ENCODE data around the gene LPIN1. TPM values are rescaled to one million over a fixed set of nuclear protein-coding genes. Genes with fewer than 3 reads are reported as not detected.
"Not testable (repeated sequence)": the region's sequence is repeated elsewhere in the genome, so short reads cannot be mapped to it uniquely, and the experiment has no call there.

The LPIN1 gene
- total RNA-seq, 1 donor from 2014 or later: 62.4 TPM

DNA sequence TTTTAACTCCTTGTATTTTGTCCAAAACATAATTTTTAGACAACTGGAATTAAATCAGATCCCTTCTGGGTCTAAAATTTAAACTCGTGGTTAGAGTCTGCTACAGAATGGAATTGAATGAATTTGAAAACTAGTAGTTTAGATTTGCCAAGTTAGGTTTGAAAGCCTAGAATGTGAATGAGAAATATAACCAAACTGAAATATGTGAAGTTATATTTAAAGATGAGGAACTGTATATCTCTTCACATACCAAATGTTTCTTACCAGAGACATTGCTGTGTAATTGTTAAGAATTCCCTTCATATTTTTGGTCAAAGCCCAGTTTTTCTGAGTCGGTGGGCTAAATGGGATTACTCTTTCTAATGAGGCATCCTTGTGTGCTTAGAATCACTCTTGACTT lies 74.2 kb downstream of the LPIN1 start:
- no peak for DNase-seq
- ATAC-seq (ENCODE audit: poor library complexity): no peak
- intact Hi-C loops (cut with DNase I): loop anchor here (10.0 kb wide), 1 partner anchor 894 kb away; the partner anchor contains the start of gene TRIB2

DNA sequence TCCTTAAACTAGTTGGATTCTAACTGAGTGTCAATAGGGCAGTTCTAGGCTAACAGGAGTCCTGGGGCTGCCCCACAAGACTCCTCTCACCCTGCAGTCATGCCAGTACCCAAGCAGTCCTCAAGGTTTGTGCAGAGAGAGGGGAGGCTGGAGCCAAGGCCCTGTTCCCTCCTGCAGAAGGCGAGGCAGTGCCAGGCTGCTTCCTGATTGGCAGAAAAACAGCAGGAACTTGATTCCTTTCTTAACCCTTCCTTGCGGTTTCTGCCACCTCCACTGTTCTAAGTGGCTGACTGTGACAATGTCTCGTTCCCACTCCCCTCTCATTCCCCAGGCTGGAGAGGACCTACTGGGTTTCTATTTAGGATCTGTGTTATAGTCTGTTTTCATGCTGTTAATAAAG lies 75.3 kb downstream of the LPIN1 start:
- no peak for ATAC-seq (ENCODE audit: poor library complexity)

DNA sequence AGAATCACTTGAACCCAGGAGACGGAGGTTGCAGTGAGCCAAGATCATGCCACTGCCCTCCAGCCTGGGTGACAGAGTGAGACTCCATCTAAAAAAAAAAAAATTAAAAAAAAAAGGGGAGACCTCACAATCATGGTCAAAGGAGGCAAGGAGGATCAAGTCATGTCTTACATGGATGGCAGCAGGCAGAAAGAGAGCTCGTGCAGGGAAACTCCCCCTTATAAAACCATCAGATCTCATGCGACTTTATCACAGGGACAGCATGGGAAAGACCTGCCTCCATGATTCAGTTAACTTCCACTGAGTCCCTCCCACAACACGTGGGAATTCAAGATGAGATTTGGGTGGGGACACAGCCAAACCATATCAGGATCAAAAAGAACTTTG lies 75.9 kb downstream of the LPIN1 start:
- intact Hi-C loops (cut with DNase I): loop anchor here (10.0 kb wide), 1 partner anchor 892 kb away; the partner anchor contains the start of gene TRIB2
- not testable (repeated sequence) for ATAC-seq (ENCODE audit: poor library complexity); DNase-seq

More for the DNA sequence above, 75.3 kb downstream of the LPIN1 start:
- no peak for DNase-seq
- intact Hi-C loops (cut with DNase I): loop anchor here (10.0 kb wide), 1 partner anchor 893 kb away; the partner anchor contains the start of gene TRIB2

DNA sequence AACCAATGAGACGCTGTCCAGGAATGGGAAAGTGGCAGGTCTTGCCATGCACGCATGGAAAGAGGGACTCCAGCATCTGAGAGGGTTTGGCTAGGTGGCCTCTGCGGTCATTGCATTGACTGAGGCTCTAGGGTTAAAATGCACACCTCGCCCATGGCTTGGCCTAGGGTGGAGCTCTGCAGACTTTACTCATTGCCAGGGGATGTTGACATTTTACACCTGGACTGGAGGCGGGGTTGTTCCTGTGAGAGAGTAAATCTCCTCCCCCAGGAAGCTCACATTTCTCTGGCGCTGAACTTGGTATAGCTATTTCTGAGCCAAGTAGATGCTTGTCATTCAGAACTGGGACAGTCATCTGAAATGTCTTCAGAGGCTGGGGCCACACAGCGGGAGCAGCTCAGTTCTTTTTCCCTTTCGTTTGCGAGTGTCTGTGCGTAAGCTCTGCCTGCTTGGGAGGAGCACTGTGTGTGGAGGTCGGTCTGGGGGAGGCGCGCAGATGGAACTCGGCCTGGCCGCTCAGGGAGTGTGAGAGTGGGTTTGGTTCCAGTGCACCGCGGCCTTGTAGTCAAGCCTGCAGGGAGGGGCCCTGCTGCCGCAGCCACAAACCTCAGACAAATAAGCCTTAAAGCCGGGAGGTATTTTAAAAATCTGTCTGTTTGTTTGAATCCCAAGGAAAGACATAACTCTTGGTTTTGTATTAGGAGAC lies 76.5 kb downstream of the LPIN1 start:
- DNase-seq: no peak
- peak; percentile 52 for ATAC-seq (ENCODE audit: poor library complexity)

DNA sequence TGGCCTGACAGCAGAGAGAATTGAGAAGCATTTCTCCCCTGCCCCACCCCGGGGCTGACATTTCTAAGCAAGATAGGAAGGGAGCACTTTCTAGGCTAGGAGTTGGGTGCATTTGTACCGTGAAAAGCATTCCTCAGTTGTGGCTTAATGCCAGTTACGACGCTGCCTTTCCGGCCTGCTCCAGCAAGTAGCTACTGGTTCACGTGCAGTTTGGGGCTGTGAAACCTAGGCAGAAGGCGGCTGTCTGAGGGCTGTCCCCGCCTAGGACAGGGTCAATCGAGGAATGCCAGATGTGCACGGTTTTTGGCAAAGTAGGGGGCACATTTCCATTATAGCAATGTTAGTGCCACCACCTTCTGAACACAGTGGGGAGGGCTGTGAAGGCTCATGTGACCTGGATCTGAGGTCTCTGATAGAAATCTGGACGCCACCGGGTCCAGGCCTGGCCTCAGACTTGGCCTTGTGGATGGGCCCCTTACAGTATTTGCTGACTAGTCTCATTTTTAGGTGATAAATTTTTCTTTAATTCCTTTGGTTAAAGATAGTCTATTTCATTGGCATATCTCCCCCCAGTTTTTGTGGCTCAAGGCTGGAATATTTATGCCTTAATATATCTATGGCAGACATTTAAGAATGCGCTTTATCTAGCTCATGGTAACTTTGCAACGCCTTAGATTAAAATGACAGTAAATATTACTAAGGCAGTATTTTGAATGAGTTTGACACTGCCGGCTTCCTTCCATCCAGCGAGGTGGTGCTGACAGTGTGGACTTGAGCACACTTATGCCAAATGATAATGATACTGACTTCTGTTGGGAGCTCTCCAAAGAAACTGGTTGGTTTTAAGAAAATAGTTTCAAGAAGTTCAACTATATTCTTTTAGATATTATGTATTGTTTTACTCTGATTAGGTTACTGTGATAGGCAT lies 78.7 kb downstream of the LPIN1 start:
- ATAC-seq (ENCODE audit: poor library complexity): peak; percentile 34
- intact Hi-C loops (cut with DNase I): loop anchor here (5.0 to 10.0 kb wide), 2 partner anchors 890 to 1182 kb away; partner anchors contain the start of gene TRIB2
- DNase-seq: no peak

More for the DNA sequence above, 76.5 kb downstream of the LPIN1 start:
- intact Hi-C loops (cut with DNase I): loop anchor here (10.0 kb wide), 1 partner anchor 892 kb away; the partner anchor contains the start of gene TRIB2

DNA sequence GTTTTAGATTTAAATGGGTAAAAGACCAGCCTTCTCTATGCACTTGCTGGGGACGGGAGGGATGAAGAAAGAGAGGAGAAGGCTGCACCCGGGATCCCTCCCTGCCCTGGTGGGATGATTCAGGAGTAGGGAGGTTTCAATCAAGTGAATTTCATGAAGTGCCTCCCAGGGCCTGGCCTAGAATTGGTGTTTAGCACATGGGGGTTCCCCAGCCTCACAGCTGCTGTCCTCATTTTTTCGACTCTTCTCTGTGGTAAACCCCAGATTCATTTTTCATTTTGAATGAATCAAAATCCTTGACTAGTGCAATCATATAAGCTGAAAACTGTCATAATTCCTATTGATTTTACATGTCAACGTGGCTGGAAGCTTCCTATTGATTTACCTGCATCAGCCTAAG lies 81.1 kb downstream of the LPIN1 start:
- no peak for DNase-seq
- intact Hi-C loops (cut with DNase I): loop anchor here (5.0 to 10.0 kb wide), 2 partner anchors 887 to 1180 kb away; partner anchors contain the start of gene TRIB2
- no peak for ATAC-seq (ENCODE audit: poor library complexity)

DNA sequence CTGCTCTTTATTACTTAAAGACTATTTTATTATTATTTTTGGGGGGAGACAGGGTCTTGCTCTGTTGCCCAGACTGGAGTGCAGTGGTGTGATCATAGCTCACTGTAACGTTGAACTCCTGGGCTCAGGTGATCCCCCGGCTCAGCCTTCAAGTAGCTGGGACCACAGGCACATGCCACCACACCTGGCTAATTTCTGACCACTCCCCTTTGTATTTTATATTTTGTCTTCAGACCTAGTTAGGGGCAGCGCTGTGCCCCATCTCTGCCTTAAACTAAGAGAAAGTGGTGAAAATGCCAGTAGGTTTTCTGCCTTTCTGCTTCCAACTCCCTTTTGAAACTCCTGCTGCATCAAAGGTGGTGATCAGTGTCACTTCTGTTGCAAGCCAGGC lies 82.5 kb downstream of the LPIN1 start:
- DNase-seq: no peak
- intact Hi-C loops (cut with DNase I): loop anchor here (5.0 to 10.0 kb wide), 2 partner anchors 886 to 1178 kb away; partner anchors contain the start of gene TRIB2
- no peak for ATAC-seq (ENCODE audit: poor library complexity)

DNA sequence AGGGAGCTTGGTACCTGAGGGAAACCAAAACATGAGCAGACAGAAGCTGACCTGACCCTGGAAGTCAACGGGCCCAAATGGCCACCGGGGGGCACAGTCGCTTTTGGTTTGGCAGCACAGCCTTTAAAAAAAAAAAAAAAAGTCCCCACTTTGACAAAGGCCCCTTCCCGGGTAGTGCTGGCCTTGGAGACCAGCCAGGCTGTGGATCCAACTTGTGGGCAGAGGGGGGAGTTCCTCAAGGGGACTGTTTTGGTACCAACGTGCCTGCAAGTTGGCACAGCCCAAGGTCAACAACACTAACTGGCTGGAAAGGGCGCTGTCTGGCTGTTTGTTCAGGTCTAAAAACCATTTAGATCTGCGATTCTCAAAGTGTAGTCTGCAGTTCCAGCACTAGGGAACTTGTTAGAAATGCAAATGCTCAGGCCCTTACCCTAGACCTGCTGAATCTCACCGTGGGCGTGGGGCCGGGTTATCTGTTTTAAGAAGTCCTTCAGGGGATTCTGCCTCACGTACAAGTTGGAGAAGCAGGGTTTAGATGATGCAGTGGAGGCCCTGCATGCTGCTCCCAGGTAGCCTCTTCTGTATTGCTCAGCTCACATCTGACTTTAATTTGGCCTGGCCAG lies 83.0 kb downstream of the LPIN1 start:
- DNase-seq (peak; percentile 83), ATAC-seq (ENCODE audit: poor library complexity) (peak; percentile 63)
- intact Hi-C loops (cut with DNase I): loop anchor here (5.0 to 10.0 kb wide), 2 partner anchors 885 to 1178 kb away; partner anchors contain the start of gene TRIB2

DNA sequence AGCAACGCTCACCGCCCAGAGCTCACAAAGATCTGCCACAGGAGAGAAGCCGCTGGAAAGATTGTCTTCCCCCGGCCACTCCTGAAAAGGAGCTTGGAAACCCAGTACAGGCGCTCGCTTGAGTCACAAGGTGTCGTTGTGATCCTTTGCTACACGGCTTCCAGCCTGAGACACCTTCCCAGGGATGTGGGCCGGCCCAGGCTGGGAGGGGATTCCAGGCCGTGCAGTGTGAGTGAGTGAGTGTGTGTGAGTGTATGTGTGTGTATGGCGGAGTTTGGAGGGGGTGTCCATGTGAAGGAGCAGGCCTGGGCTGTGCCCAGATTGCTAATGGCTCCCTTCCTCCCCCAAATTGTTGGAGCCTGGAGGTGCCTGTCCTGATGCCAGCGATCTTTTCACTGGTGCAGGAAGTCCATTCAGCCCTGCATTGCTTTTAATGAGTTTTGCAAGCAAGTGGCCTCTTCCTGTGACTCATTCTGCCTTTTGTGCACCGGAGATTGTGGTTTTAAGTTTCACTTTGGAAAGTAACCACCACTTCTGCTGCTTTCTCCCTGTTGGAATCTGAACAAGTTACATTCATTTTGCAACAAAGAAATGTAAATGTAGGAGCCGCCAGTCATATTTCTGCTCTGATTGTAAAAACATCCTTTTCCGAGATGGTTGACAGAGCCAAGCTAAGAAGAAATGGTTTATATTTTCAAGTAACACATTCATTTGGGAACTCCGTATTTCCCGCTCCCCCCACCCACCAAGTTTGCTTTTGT lies 83.7 kb downstream of the LPIN1 start:
- intact Hi-C loops (cut with DNase I): loop anchor here (5.0 to 10.0 kb wide), 2 partner anchors 885 to 1177 kb away; partner anchors contain the start of gene TRIB2
- peak; percentile 70 for DNase-seq

DNA sequence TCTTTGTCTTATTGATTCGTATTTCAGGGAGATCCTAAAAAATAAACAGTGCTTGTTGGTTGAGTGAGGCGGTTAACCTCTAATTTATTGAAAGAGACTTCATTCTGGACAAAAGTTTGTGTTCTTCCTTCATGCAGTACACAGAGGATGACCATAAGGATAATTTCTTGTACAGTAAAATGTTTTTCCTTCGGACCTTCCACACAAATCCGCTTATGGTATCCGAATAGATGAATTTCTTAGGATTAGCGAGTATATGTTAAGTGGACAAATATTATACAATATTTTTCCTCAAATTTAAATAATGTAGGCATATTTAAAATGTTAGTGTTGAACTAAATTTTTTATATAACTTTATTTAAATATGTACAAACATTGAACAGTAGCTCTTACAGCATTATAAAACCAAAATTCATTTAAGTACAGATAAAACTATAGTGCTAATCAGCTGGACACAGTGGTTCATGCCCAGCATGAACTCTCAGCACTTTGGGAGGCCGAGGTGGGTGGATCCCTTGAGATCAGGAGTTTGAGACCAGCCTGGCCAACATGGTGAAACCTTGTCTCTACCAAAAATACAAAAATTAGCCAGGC lies 84.4 kb downstream of the LPIN1 start:
- intact Hi-C loops (cut with DNase I): no loop called here
- no peak for ATAC-seq (ENCODE audit: poor library complexity)
- no peak for DNase-seq

More for the DNA sequence above, 83.7 kb downstream of the LPIN1 start:
- ATAC-seq (ENCODE audit: poor library complexity): peak; percentile 79

DNA sequence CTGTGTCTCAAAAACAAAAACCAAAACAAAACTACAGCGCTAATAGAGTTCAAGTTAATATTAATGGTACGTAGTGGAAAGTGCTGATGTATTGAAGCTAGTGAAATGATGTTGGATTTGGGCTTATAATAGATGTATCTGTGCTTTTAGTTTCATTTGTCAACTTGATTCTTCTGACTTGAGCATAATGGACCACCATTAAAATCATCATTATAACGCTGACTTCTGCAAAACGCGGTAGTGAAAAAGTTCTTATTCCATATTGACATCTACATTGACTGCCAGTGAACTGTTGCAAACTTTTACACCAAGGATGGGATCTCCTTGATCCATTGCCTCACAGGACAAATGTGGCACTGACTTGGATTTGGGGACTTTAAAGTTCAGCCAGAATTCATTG lies 85.0 kb downstream of the LPIN1 start:
- intact Hi-C loops (cut with DNase I): no loop called here
- ATAC-seq (ENCODE audit: poor library complexity) (no peak), DNase-seq (no peak)

DNA sequence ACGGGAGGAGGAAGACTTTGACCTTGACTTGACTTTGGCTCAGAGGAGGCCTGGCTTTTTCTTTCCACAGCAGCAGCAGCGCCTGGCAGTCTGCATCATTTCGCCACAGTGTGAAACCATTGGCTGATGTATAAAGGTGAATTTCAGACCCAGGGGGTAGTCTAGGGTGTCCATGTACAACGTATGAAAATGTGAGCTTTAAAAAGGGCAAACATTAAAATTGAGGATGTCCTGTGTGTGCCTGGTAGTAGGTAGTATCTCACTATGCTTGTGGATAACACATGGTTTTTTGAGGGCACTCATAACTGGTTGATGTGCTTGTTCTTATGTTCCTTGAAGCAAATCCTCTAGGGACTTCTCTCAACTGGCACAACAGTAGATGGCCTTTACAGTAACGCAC lies 86.1 kb downstream of the LPIN1 start:
- ATAC-seq (ENCODE audit: poor library complexity) (no peak), DNase-seq (no peak)
- intact Hi-C loops (cut with DNase I): no loop called here

DNA sequence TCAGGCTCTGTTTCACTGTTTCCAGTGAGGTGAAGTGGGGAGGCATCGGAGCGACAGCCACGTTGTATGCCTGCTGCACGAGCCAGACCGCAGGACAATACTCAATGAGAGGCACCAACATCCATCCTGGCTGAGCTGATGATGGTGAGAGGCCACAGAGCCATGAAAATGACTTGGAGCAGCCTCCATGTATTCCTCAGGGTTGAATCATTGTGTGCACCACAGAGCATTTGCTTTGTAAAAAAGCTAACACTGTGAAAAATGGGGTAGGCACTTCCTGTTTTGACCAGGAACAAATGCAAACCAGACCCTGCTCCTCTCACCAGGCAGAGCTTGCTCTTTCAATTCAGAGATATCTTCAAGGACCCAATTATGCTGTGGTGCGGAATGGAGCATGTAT lies 87.2 kb downstream of the LPIN1 start:
- intact Hi-C loops (cut with DNase I): no loop called here
- DNase-seq (no peak), ATAC-seq (ENCODE audit: poor library complexity) (no peak)

DNA sequence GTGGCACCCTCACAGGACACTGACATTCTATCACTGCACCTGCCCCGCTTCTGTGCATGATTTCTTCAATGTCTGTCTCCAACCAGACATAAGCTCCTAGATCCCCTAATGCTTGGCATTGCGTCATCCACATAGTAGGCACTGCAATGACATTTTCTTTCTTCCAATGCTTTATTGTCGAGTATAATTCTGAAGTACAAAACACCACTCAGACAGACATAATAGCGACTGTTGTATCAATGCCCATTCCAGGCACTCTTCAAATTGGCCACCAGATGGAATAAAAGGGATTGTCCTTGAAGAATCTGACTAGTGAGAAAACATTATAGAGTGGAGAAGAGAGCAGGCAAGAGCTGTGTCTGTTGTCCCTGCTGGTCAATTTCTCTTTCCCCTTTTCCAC lies 89.0 kb downstream of the LPIN1 start:
- no peak for ATAC-seq (ENCODE audit: poor library complexity)
- DNase-seq: no peak
- intact Hi-C loops (cut with DNase I): no loop called here

DNA sequence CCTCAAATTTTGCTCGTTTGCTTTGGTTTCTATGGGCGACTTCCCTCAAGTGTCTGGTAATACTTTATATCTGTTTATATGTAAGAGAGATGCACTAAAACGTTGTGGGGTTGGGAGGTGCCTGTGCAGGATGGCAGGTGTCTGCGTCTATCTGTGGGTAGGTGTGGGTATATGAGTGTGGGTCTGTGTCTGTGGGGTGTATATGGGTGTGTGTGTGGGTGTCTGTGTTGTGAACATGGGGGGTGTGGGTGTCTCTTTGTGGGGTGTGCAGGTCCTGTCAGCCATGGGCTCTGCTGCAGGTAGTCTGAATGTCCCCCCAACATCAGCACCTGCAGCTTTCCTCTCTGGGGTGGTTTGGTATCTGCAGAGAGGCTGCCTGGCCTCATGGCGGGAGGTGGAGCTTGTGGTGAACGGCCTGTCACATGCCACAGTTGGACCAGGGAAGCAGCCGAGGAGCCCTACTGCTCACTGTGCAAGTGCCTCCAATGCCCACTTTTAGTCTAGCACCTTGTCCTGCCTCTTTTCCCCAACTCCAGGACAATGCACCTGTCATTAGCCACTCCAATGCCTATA lies 90.3 kb downstream of the LPIN1 start:
- DNase-seq (no peak), ATAC-seq (ENCODE audit: poor library complexity) (no peak)
- intact Hi-C loops (cut with DNase I): no loop called here

DNA sequence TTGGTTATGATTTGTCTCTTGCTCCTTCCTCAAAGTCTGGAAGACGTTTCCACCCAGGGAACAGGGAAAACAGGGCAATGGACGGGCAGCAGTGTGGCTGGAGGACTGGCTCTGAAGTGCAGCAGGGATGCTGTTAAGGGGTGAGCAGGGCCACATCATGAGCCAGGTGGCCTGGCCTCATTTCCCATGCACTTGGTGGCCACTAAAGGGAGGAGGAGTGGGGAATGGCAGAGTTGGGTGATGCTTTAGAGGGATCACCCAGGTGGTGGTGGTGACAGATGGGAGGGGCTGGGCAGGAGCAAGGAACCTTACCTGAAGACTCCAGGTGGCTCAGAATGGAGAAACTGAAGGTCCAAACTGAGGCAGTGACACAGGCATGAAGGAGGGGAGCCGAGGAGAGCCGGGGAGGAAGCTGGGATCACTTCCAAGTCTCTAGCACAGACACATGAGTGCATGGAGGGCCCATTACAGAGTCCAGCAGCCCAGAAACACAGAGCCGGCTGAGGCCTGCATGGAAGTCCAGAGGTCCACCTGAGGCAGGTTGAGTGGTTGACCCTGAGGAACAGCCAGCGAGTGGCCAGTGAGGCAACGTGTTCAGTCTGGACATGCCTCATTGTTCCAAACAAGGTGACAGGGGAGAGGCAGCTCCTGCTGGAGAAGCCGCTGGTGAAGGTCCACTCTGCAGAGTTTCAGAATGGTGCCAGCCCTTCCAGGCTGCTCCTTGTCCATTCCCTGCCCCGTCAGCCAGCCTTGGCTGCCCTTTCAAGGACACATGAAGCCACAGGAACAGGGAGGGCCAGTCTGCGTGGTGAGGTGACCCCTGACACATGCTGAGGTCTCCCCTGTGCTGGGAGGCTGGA lies 91.7 kb downstream of the LPIN1 start:
- ATAC-seq (ENCODE audit: poor library complexity) (no peak), DNase-seq (no peak)
- intact Hi-C loops (cut with DNase I): no loop called here

All from Right ventricle myocardium superior (tissue), 1 donor.